ENCODE data around the gene CDCA3. TPM values are rescaled to one million over a fixed set of nuclear protein-coding genes. Genes with fewer than 3 reads are reported as not detected.

The CDCA3 gene
- total RNA-seq, 1 experiment from 2014 or later, result 107 TPM

- H3K36me3 ChIP-seq (ENCODE audit: insufficient read depth, low read length, poor library complexity, severe bottlenecking), result peaks cover 54% of the 10 kb centered on the region
- BruUV-seq (replicated peaks), result no TSS peak
- TF ChIP-seq CTCF (conservative IDR thresholded peaks at IDR 0.05; ENCODE audit: low read depth, low read length), result no peak
- H3K9me3 ChIP-seq (ENCODE audit: low read depth, low read length, poor library complexity, severe bottlenecking), result no peaks in the 10 kb centered on the region
- intact Hi-C loops (cut with micrococcal nuclease; ENCODE audit: unreplicated experiment), result no loop called here
- no peaks in the 10 kb centered on the region for H3K27me3 ChIP-seq (replicated peaks; ENCODE audit: insufficient read depth, low read depth, low read length, poor library complexity)
- DNase-seq (ENCODE audit: low spot score), result no peak
- H3K4me3 ChIP-seq (ENCODE audit: low read depth, low read length, poor library complexity, severe bottlenecking), result peak overlapping the region; percentile 67
- CTCF ChIA-PET, result no interaction called here
- POLR2A ChIA-PET (ENCODE audit: low non-redundant PET), result no interaction called here
- H3K27ac ChIP-seq (ENCODE audit: low read depth, low read length, poor library complexity, severe bottlenecking), result peak overlapping the region; percentile 10
- H3K4me1 ChIP-seq (ENCODE audit: insufficient read depth, low read length, poor library complexity, severe bottlenecking), result peaks cover 24% of the 10 kb centered on the region
Observed at GRCh38 chr12:6849427-6849826, 1.7 kb downstream of the CDCA3 start.

GRCh38 chr12:6847676-6848075 is 3.4 kb downstream of the CDCA3 start:
- Histone ChIP-seq H3K27me3 (replicated peaks; ENCODE audit: insufficient read depth, low read depth, low read length, poor library complexity) (no peaks in the 10 kb centered on the region), H3K4me1 (ENCODE audit: insufficient read depth, low read length, poor library complexity, severe bottlenecking) (peaks cover 12% of the 10 kb centered on the region), H3K4me3 (ENCODE audit: low read depth, low read length, poor library complexity, severe bottlenecking) (no peak overlapping the region), H3K27ac (ENCODE audit: low read depth, low read length, poor library complexity, severe bottlenecking) (no peak overlapping the region), H3K36me3 (ENCODE audit: insufficient read depth, low read length, poor library complexity, severe bottlenecking) (peaks cover 59% of the 10 kb centered on the region), H3K9me3 (ENCODE audit: low read depth, low read length, poor library complexity, severe bottlenecking) (no peaks in the 10 kb centered on the region)
- CTCF ChIA-PET, result no interaction called here
- TF ChIP-seq CTCF (conservative IDR thresholded peaks at IDR 0.05; ENCODE audit: low read depth, low read length) (no peak), EZH2 (IDR thresholded peaks at IDR 0.05; ENCODE audit: borderline replicate concordance, low read depth, low read length, poor library complexity, severe bottlenecking) (no peak)
- BruUV-seq (replicated peaks), result no TSS peak
- intact Hi-C loops (cut with micrococcal nuclease; ENCODE audit: unreplicated experiment), result no loop called here
- POLR2A ChIA-PET (ENCODE audit: low non-redundant PET), result no interaction called here
- no peak for DNase-seq (ENCODE audit: low spot score)

GRCh38 chr12:6846316-6846869 is 4.7 kb downstream of the CDCA3 start:
- intact Hi-C loops (cut with micrococcal nuclease; ENCODE audit: unreplicated experiment), result no loop called here
- Histone ChIP-seq H3K4me1 (ENCODE audit: insufficient read depth, low read length, poor library complexity, severe bottlenecking) (peaks cover 12% of the 10 kb centered on the region), H3K4me3 (ENCODE audit: low read depth, low read length, poor library complexity, severe bottlenecking) (no peak overlapping the region), H3K36me3 (ENCODE audit: insufficient read depth, low read length, poor library complexity, severe bottlenecking) (peaks cover 59% of the 10 kb centered on the region), H3K27me3 (replicated peaks; ENCODE audit: insufficient read depth, low read depth, low read length, poor library complexity) (no peaks in the 10 kb centered on the region), H3K9me3 (ENCODE audit: low read depth, low read length, poor library complexity, severe bottlenecking) (no peaks in the 10 kb centered on the region), H3K27ac (ENCODE audit: low read depth, low read length, poor library complexity, severe bottlenecking) (no peak overlapping the region)
- no peak for DNase-seq (ENCODE audit: low spot score)
- BruUV-seq (replicated peaks), result no TSS peak
- POLR2A ChIA-PET (ENCODE audit: low non-redundant PET), result no interaction called here
- TF ChIP-seq CTCF (conservative IDR thresholded peaks at IDR 0.05; ENCODE audit: low read depth, low read length) (no peak), EZH2 (IDR thresholded peaks at IDR 0.05; ENCODE audit: borderline replicate concordance, low read depth, low read length, poor library complexity, severe bottlenecking) (no peak)
- CTCF ChIA-PET, result no interaction called here
